T-helper 9 cell (primary cell): ENCODE data around the gene KRT17.
"Not testable (repeated sequence)": the region's sequence is repeated elsewhere in the genome, so short reads cannot be mapped to it uniquely, and the experiment has no call there.

Source experiments
- DNase-seq: peaks from one replicate; pipeline ENCODE4 v3.0.0-alpha.2; 2020

The KRT17 gene

GRCh38 chr17:41589301-41589700, 35.1 kb downstream of the KRT17 start:
- no peak for DNase-seq

- no peak for DNase-seq
Measured at GRCh38 chr17:41588126-41588810, 36.1 kb downstream of the KRT17 start.

- DNase-seq: no peak
Measured at GRCh38 chr17:41586863-41587495, 37.4 kb downstream of the KRT17 start, which contains the start of gene KRT14. KRT14 (minus strand) TSS chr17:41586895; CDS start chr17:41586834, 61 bp downstream.

GRCh38 chr17:41585301-41586056, 38.9 kb downstream of the KRT17 start:
- DNase-seq: no peak

- not testable (repeated sequence) for DNase-seq
Measured at GRCh38 chr17:41584331-41584927, 39.9 kb downstream of the KRT17 start.

GRCh38 chr17:41583137-41584127, 40.9 kb downstream of the KRT17 start:
- DNase-seq: no peak

- not testable (repeated sequence) for DNase-seq
Measured at GRCh38 chr17:41582061-41582968, 42.1 kb downstream of the KRT17 start.

GRCh38 chr17:41581366-41582060, 42.9 kb downstream of the KRT17 start:
- DNase-seq: no peak

- no peak for DNase-seq
Measured at GRCh38 chr17:41580687-41581365, 43.5 kb downstream of the KRT17 start.

GRCh38 chr17:41580244-41580575, 44.2 kb downstream of the KRT17 start:
- no peak for DNase-seq

- peak; percentile 46 for DNase-seq
Measured at GRCh38 chr17:41579484-41580243, 44.7 kb downstream of the KRT17 start.

- DNase-seq: no peak
Measured at GRCh38 chr17:41578971-41579370, 45.4 kb downstream of the KRT17 start.

GRCh38 chr17:41578538-41578937, 45.8 kb downstream of the KRT17 start:
- no peak for DNase-seq

- DNase-seq: not testable (repeated sequence)
Measured at GRCh38 chr17:41576740-41577139, 47.6 kb downstream of the KRT17 start.

- DNase-seq: no peak
Measured at GRCh38 chr17:41575336-41575735, 49.0 kb downstream of the KRT17 start.

- DNase-seq: no peak
Measured at GRCh38 chr17:41571561-41572434, 52.6 kb downstream of the KRT17 start, which contains the start of gene KRT9. KRT9 (minus strand) TSS chr17:41572059; CDS start chr17:41571992, 67 bp downstream.
